GM21619 (cell line): ENCODE results near the gene MRPS23.

Source experiments
- ATAC-seq: cut with Tn5 transposase; IDR thresholded peaks from one replicate; pipeline ENCODE4 v1.9.1; 2021; ENCODE audit not compliant: unreplicated experiment

MRPS23 gene

DNA sequence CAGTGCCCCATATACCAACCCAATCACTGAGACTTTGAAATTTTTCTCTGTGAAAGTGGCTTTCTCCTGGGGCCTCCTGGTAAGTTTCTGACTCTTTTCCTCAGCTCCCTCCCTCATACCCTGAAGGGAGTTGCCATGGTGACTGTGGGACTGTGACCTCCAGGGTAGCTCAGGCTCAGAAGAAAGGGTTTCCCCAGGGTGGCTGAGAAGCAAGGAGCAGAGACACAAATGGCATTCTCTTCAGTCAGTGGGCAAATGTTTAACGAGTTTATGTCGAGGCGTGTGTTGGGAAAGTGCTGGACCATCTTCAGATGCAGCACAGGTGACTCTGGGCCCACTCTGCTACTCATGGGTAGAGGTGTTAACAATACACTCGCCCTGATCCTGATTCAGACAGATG lies 46.8 kb downstream of the MRPS23 start:
- ATAC-seq = no peak

- ATAC-seq = no peak
Observed at GRCh38 chr17:57801044-57801711, 48.7 kb downstream of the MRPS23 start.

- no peak for ATAC-seq
Observed at GRCh38 chr17:57794841-57795240, 55.0 kb downstream of the MRPS23 start.

DNA sequence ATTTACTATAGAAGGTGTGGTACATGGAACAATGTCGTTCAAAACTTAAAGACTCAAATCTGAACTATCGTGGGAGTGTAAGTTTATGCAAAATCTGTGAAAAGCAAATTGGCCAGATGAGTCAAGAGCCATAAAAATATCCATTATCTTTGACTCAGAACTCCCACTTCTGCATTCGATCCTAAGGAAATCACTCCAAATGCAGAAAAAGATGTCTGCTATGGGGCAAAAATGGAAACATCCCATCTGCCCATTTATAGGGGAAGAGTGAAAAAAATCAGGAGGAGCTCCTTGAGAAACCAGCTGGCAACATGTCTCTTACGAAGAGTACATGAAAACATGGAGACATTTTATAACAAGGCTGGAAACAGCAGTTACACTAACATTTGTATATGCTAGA lies 61.1 kb downstream of the MRPS23 start:
- ATAC-seq = no peak

GRCh38 chr17:57785022-57785421 lies 64.8 kb downstream of the MRPS23 start:
- ATAC-seq = no peak
